ENCODE results near the gene RPS2.

Gene RPS2

GRCh38 chr16:1998852-1999801 lies 34.5 kb upstream of the RPS2 start:
- no peak for DNase-seq

- no peak for DNase-seq
Observed at GRCh38 chr16:1998360-1998835, 33.8 kb upstream of the RPS2 start.

- DNase-seq, result no peak
Observed at GRCh38 chr16:1997494-1998359, 33.1 kb upstream of the RPS2 start.

GRCh38 chr16:1993731-1994131 lies 29.1 kb upstream of the RPS2 start:
- no peak for DNase-seq

GRCh38 chr16:1992704-1993317 lies 28.2 kb upstream of the RPS2 start:
- DNase-seq, result no peak

GRCh38 chr16:1991948-1992703 lies 27.5 kb upstream of the RPS2 start:
- DNase-seq, result no peak

- no peak for DNase-seq
Observed at GRCh38 chr16:1991588-1991947, 26.9 kb upstream of the RPS2 start.

GRCh38 chr16:1991135-1991551 lies 26.5 kb upstream of the RPS2 start:
- DNase-seq, result no peak

GRCh38 chr16:1990351-1991134 lies 25.9 kb upstream of the RPS2 start:
- peak; percentile 41 for DNase-seq

GRCh38 chr16:1990101-1990350 lies 25.4 kb upstream of the RPS2 start:
- no peak for DNase-seq

- peak; percentile 33 for DNase-seq
Observed at GRCh38 chr16:1989209-1990100, 24.8 kb upstream of the RPS2 start, which contains the start of gene SYNGR3. Gene SYNGR3, plus strand, starts transcription at chr16:1989970. Its CDS starts 133 bp downstream, at chr16:1990103.

GRCh38 chr16:1987198-1987597 lies 22.6 kb upstream of the RPS2 start:
- DNase-seq, result no peak

GRCh38 chr16:1985466-1986150 lies 21.0 kb upstream of the RPS2 start:
- DNase-seq, result no peak

- no peak for DNase-seq
Observed at GRCh38 chr16:1984347-1985225, 20.0 kb upstream of the RPS2 start.

GRCh38 chr16:1983544-1984346 lies 19.1 kb upstream of the RPS2 start, which contains the start of gene GFER:
Gene GFER, plus strand, starts transcription at chr16:1984193. Its CDS starts 26 bp downstream, at chr16:1984219.
- peak; percentile 66 for DNase-seq

GRCh38 chr16:1982991-1983543 lies 18.4 kb upstream of the RPS2 start:
- DNase-seq, result no peak

GRCh38 chr16:1982013-1982433 lies 17.4 kb upstream of the RPS2 start:
- no peak for DNase-seq

GRCh38 chr16:1981398-1981836 lies 16.8 kb upstream of the RPS2 start, which contains the start of gene NOXO1:
Gene NOXO1, minus strand, starts transcription at chr16:1981469. Its CDS starts 290 bp downstream, at chr16:1981179.
- no peak for DNase-seq

Measured in DMS79 treated with DMSO at 0.1 percent for 48 hours (cell line).